Stimulated activated CD4-positive, alpha-beta T cell treated with anti-CD3 and anti-CD28 coated beads, TNF-alpha, amount 100 ng/mL, for 1 hour (primary cell): ENCODE data around the gene RARG.
A peak's percentile ranks its signal among the peaks of the same experiment; 100 is the strongest.

Experiments used
- DNase-seq, 3 donors: peaks; one replicate each; pipeline ENCODE4 v3.0.0-alpha.2; 2020; ENCODE audit warnings: low read depth in 3 of 3, low spot score in 1 of 3

Gene RARG

GRCh38 chr12:53224061-53224896, 7.7 kb downstream of the RARG start:
- DNase-seq: no peak

DNA sequence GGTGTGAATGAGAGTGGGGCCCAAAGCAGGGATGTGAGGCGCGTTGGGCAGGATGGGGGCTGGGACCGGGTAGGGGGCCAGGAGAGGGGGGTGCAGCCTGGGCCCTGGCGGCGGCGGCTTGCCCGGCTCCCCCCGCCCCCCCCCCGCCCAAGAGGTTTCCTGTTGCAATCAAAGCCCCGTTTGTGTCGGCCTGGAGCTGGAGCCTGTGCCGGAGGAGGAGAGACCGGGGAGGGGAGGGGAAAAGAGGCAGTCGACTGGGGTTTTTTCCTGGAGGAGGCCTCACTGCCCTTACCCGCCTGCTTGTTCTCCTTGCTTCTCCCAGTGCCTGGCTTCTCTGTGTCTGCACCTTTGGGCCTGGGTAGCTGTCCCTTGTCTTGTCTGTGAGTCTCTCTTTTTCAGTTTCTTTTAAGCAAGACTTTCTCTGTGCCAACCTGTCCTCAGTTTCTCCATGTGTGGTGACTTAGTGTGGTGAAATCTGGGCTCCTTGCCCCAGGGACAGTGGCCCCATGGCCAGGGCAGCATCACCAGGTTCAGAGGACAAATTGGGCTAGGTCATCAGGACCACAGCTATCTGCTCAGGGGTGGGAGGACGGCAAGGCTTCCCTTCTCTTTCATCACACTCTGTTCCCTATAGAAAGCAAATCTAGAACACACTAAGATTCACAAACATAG, 8.5 kb downstream of the RARG start:
- no peak for DNase-seq

DNA sequence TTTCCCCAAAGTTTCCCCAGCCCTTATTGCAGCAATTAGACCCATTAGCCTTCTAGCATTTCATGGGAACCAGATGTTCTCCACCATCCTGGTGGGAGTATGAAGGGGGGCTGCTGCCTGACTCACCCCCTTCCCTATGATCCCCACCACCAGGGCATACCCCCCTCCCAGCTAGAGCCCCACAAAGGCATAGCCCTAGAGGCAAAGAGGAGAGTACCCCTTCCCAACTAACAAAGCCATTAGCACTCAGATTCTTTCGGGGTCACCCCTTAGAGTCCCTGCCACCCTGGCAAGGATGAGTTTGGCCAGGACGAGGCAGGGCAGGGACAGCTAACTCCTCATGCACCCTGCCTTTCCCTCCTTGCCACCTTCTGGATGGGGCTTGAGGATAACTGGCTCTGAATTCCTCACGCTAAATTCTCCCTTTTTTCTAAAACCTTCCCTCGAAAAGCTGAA, 9.2 kb downstream of the RARG start:
- no peak for DNase-seq

DNA sequence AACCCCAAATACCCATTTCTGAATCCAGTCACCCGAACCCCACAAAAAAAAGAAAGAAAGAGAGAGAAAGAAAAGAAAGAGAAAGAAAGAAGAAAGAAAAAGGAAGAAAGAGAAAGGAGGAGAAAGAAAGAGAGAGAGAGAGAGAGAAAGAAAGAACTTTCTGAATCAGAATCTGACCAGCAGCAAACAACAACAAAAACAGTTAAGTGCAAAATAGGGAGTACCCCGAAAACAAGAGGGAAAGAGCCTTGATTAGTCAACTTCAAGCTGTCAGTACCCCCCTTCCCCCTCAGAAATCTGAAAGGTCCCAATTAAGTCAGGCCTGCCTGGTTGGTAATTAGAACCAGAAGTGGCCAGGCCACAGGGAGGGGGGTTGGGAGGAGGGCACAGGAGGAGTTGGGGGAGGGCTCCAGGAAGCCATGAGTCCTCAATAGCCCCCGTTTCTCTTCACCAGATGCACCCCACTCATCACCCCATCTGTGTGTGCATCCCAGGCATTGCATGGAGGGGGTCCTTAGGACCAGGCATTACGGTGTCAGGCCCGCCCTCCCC, 9.8 kb downstream of the RARG start:
- DNase-seq: no peak

GRCh38 chr12:53221203-53222080, 10.6 kb downstream of the RARG start:
- no peak for DNase-seq

DNA sequence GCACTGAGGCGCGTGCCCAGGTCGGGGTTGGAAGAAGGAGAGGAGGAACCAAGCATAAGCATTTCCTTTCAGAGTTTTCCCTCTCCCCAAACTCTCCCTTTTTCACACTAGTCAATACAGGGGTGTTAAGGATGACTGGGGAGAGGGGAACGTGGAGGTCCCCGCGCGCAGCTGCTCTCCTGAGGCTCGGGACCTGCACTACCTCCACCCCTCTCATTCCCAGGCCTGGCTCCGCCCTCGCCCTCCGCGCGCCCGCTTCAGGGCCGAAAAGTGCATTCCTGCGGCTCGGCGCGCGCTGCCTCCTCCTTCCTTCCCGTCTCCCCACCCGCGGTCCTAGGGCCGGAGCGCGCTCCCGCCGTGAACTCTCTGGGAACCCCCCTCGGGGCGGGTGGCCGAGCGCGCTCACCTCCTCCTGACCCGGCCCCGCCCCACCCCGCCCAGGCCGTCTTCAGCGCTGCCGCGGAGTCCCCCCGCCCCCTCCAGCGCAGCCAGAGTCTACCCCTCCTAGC, 11.3 kb downstream of the RARG start:
- DNase-seq: peak; percentile 56 to 70 (median 59)

- DNase-seq: peak in 1 of 3 donors; percentile 56
These were observed 11.9 kb downstream of the RARG start for GRCh38 chr12:53219956-53220693.

DNA sequence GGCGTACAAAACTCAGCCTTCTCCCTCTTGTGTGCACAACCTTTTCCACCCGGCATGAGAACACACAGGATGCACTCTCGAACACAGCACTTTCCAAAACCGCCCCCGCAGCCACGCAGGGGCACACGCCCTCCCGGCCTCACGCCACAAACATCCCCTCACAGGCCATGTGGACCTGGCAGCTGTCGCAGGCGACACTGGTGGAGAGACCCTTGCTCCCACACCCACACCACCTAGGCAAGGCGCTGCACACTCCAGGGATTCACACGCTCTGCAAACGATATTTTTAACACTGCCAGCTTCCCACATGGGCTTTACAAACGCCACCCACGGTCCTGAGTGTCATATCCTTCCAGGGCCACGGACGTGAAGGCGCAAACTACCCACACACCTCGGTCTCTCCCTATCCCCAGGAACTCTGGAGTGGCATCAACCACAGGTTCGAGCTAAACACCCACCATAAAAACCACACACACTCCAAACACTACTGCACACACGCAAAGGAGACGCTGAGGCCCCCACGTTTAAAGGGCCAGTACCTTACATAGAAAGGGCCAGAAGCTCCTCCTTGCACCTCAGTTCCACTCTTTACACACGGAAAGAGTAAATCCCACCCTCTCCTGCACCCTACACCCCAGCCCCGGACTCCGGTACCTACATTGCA, 12.6 kb downstream of the RARG start:
- peak in 2 of 3 donors; percentile 44 to 57 for DNase-seq

DNA sequence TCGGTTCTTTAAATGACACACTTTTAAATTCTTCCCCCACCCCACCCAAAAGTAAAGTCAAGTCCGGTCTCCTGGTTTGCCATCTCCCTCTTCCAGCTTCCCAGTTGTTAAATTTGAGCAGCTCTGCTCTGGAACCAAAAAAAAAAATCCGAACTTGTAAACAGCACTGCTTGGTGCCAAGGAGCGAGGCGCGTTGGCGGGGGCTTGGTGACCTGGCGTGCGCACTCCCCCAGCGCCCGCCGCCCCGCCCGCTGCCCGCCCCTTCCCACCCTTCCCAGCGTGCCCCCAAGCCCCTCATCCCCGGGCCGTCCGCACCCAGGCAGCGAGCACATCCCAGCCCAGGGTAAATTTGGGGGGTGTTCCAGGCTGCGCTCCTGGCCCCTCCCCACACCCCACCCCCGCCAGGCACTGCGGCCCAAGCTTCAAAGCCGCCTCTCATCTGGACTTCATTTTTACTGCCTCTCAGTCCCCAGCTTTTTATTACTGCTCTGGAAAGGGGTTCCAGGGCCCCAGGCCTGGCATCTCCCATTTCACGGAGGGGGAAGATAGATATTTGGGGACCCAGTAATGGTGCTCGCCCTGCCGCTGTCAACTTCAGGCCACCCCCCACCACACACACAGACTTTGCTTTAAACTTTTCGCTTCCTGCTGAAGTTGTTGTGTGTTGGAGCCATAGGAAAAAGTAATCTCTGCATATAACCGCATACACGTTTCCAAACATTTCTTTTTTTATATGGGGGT, 13.3 kb downstream of the RARG start:
- no peak for DNase-seq

- no peak for DNase-seq
These were observed 14.1 kb downstream of the RARG start for GRCh38 chr12:53217931-53218307.

GRCh38 chr12:53217051-53217930, 14.7 kb downstream of the RARG start:
- DNase-seq: no peak

DNA sequence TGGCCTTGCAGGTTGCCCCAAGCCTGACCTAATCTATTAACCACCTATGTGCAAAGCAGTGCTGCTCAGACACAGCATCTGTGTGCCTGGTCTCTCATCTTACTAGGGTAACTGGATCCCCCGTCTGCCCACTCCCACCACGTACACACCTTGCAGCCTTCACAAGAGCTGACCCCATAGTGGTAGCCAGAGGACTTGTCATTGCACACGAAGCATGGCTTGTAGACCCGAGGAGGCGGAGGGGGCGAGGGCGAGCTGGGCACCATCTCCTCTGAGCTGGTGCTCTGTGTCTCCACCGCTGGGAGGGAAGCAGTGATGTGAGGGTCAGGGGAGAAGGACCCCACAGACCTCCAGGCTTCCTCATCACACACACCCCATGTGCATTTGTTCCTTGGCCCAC, 16.5 kb downstream of the RARG start:
- DNase-seq: no peak

GRCh38 chr12:53214687-53215455, 17.1 kb downstream of the RARG start:
- no peak for DNase-seq

DNA sequence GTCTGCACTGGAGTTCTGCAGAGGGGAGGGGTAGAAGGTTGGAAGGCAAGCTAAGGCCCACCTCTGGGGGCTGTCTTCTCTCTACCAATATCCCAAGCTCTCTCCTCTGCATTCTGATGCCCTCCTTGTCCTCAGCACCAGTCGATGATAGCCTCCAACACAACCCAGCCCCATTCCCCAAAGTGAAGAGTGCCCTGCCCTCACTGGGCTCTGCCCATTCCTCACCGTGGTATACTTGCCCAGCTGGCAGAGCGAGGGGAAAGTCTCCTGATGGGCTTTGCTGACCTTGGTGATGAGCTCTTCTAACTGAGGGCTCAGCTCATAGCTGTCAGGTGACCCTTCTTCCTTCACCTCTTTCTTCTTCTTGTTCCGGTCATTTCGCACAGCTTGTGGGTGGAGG, 17.8 kb downstream of the RARG start:
- no peak for DNase-seq

- DNase-seq: peak; percentile 64 to 82 (median 76)
These were observed 18.7 kb downstream of the RARG start for GRCh38 chr12:53213348-53213747.

GRCh38 chr12:53212931-53213330, 19.1 kb downstream of the RARG start:
- DNase-seq: no peak
